Endothelial cell of umbilical vein (primary cell): ENCODE measurements around the gene LRRN4. TPM values are rescaled to one million over a fixed set of nuclear protein-coding genes. Genes with fewer than 3 reads are reported as not detected.

Source experiments
- BruUV-seq: library from RNA; stranded (reverse); fragments of 400-500 nt; replicated peaks from 2 replicates; lab custom pipeline; 2021; lab: Mats Ljungman, UMichigan
- CTCF ChIA-PET: fragments of 300-600, 350-600 bp; sonication (Branson Sonifier 250); formaldehyde crosslinking; loops from one replicate; lab custom pipeline; 2021; ENCODE audit warnings: antibody characterized with exemption, inconsistent platforms; lab: Charles Lee
- POLR2A ChIA-PET: fragments of 300-600, 350-600 bp; sonication (Branson Sonifier 250); formaldehyde crosslinking; loops from one replicate; lab custom pipeline; 2021; ENCODE audit warnings: antibody characterized with exemption, inconsistent platforms; lab: Charles Lee
- DNase-seq: peaks from one replicate; pipeline ENCODE4 v3.0.0-alpha.2; 2011; ENCODE audit warnings: low read depth, low spot score
- FAIRE-seq: peaks from 2 replicates; lab custom pipeline; 2011; peaks lifted over from hg19 to GRCh38; lab: Jason Lieb, UNC
- H2AFZ ChIP-seq: 2 replicates; pipeline ENCODE4 v1.6.0; 2012; ENCODE audit warnings: low read depth, low read length, control low read depth, inconsistent platforms
- H3K27ac ChIP-seq: 2 replicates; pipeline ENCODE4 v1.5.1; 2011; ENCODE audit warnings: low read depth, mild to moderate bottlenecking, control low read depth, low read length, moderate library complexity; ENCODE audit not compliant: insufficient read depth
- H3K27me3 ChIP-seq, 2 experiments: 2 replicates each; pipeline versions ENCODE4 v1.6.0 to v1.6.1; 2011; ENCODE audit warnings: low read length in 2 of 2, mixed read lengths in 1 of 2; ENCODE audit not compliant: control insufficient read depth in 2 of 2, insufficient read depth in 2 of 2
- H3K36me3 ChIP-seq, 2 experiments: 2 replicates in 1 of 2; 3 replicates in 1 of 2; pipeline ENCODE4 v1.5.1; 2011; ENCODE audit warnings: low read length in 2 of 2, mild to moderate bottlenecking in 1 of 2, moderate library complexity in 1 of 2; ENCODE audit not compliant: control insufficient read depth in 2 of 2, insufficient read depth in 2 of 2; ENCODE audit errors: extremely low read depth in 1 of 2
- H3K4me1 ChIP-seq: 3 replicates; pipeline ENCODE4 v1.5.1; 2011; ENCODE audit warnings: mild to moderate bottlenecking, low read length; ENCODE audit not compliant: control insufficient read depth, insufficient read depth; ENCODE audit errors: extremely low read depth
- H3K4me2 ChIP-seq: 2 replicates; pipeline ENCODE4 v1.6.1; 2011; ENCODE audit warnings: low read length, control low read depth, mixed read lengths; ENCODE audit not compliant: insufficient read depth
- H3K4me3 ChIP-seq, 3 experiments: fragments of 200-600 bp in 1 of 3; sonication (generic), shearing (Covaris generic) in 1 of 3; replicated peaks in 1 of 3; 2 replicates each; pipeline ENCODE4 v1.5.1; 2011 to 2016; ENCODE audit warnings: control low read depth in 3 of 3, low read length in 3 of 3, mild to moderate bottlenecking in 2 of 3, inconsistent platforms in 1 of 3, low read depth in 1 of 3, moderate library complexity in 1 of 3; ENCODE audit not compliant: insufficient read depth in 1 of 3
- H3K79me2 ChIP-seq: 2 replicates; pipeline ENCODE4 v1.6.0; 2012; ENCODE audit warnings: low read length, inconsistent platforms; ENCODE audit not compliant: control insufficient read depth, insufficient read depth
- H3K9ac ChIP-seq: replicated peaks from 2 replicates; pipeline ENCODE3; 2011; ENCODE audit warnings: low read length, control low read depth; ENCODE audit not compliant: insufficient read depth; ENCODE audit errors: extremely low read depth
- H3K9me1 ChIP-seq: replicated peaks from 3 replicates; pipeline ENCODE4 v1.6.0; 2011; ENCODE audit warnings: mild to moderate bottlenecking, low read length; ENCODE audit not compliant: control insufficient read depth, insufficient read depth; ENCODE audit errors: extremely low read depth
- H3K9me3 ChIP-seq: replicated peaks from 2 replicates; pipeline ENCODE4 v1.5.1; 2012; ENCODE audit warnings: low read length, inconsistent platforms; ENCODE audit not compliant: control insufficient read depth, insufficient read depth
- H4K20me1 ChIP-seq: replicated peaks from 2 replicates; pipeline ENCODE3; 2011; ENCODE audit warnings: mild to moderate bottlenecking, low read length; ENCODE audit not compliant: control insufficient read depth, insufficient read depth; ENCODE audit errors: extremely low read depth
- CTCF ChIP-seq, 2 donors: IDR thresholded peaks; 1 replicate in 1 of 2; 2 replicates in 1 of 2; pipeline ENCODE4 v1.5.1; 2011; ENCODE audit warnings: low read length in 2 of 2, mild to moderate bottlenecking in 2 of 2, moderate library complexity in 2 of 2, control low read depth in 1 of 2, inconsistent platforms in 1 of 2, low read depth in 1 of 2; ENCODE audit not compliant: insufficient read depth in 1 of 2; ENCODE audit errors: extremely low read depth in 1 of 2
- FOS ChIP-seq: IDR thresholded peaks from 2 replicates; pipeline ENCODE4 v1.6.1; 2011; ENCODE audit warnings: mild to moderate bottlenecking, low read length, moderate library complexity, borderline replicate concordance; ENCODE audit not compliant: insufficient read depth
- GATA2 ChIP-seq: IDR thresholded peaks from 2 replicates; pipeline ENCODE4 v1.7.0; 2011; ENCODE audit warnings: low read depth, mild to moderate bottlenecking, moderate library complexity, mixed read lengths, low read length; ENCODE audit not compliant: insufficient read length, insufficient read depth
- JUN ChIP-seq: IDR thresholded peaks from 2 replicates; pipeline ENCODE4 v1.6.1; 2011; ENCODE audit warnings: borderline replicate concordance, low read depth; ENCODE audit not compliant: insufficient read length, insufficient read depth
- MYC ChIP-seq: IDR thresholded peaks from one replicate; pipeline ENCODE4 v1.6.1; 2011; ENCODE audit warnings: mild to moderate bottlenecking, low read depth, low read length
- POLR2A ChIP-seq: IDR thresholded peaks from 2 replicates; pipeline ENCODE4 v1.6.1; 2012; ENCODE audit warnings: low read depth, mild to moderate bottlenecking, control low read depth, low read length
- POLR2AphosphoS5 ChIP-seq: IDR thresholded peaks from 2 replicates; pipeline ENCODE4 v1.6.1; 2012; ENCODE audit warnings: low read depth, mild to moderate bottlenecking, control low read depth, low read length, moderate library complexity; ENCODE audit not compliant: insufficient read depth
- dilution Hi-C: fragments of 300-500 bp; cut with MboI; formaldehyde crosslinking; loops from one replicate; pipeline ENCODE4 v1.15.0; 2019; ENCODE audit warnings: low sequenced_read_pairs; ENCODE audit not compliant: extremely low pct_ligation_motif_present
- intact Hi-C: fragments of 100-400 bp; cut with micrococcal nuclease; formaldehyde crosslinking; loops from one replicate; pipeline ENCODE4 v1.10.0; 2022
- polyA plus RNA-seq, 4 experiments: library from polyadenylated mRNA; depleted of rRNA in 3 of 4; stranded (reverse) in 3 of 4; unstranded in 1 of 4; fragments of >200 nt; gene quantifications; 2 replicates each; pipeline versions ENCODE4 v1.2.1 to v1.2.3, GENCODE V29; 2011 to 2012; ENCODE audit warnings: missing spikeins in 1 of 4
- total RNA-seq: library from RNA; stranded (reverse); gene quantifications from 2 replicates; pipeline ENCODE4 v1.2.3, GENCODE V29; 2021

LRRN4 gene
- total and polyA plus RNA-seq, 2 donors (not counting 3 experiments of a cell fraction or from before 2014, with no cell fraction given) = not detected

- H3K27me3 ChIP-seq = no peaks in the 10 kb centered on the region
- no peaks in the 10 kb centered on the region for H4K20me1 ChIP-seq
- H2AFZ ChIP-seq = no peak overlapping the region
- BruUV-seq = no TSS peak
- no peak overlapping the region for H3K27ac ChIP-seq
- no peaks in the 10 kb centered on the region for H3K36me3 ChIP-seq
- H3K9me3 ChIP-seq = no peaks in the 10 kb centered on the region
- H3K4me1 ChIP-seq = no peaks in the 10 kb centered on the region
- H3K9ac ChIP-seq = no peak overlapping the region
- no peak overlapping the region for H3K4me2 ChIP-seq
- POLR2A ChIA-PET = interaction anchor here (0.7 kb wide), 1 partner anchor 8 kb away, joined by 5 read pairs; no protein-coding TSS in a partner anchor
- TF ChIP-seq GATA2 = no peak
- no peak for TF ChIP-seq FOS
- no peak for TF ChIP-seq MYC
- TF ChIP-seq POLR2AphosphoS5 = no peak
- no peak for TF ChIP-seq CTCF (IDR thresholded peaks at IDR 0.05; ENCODE audit: extremely low read depth in 1 of 2, insufficient read depth in 1 of 2, low read depth in 1 of 2, low read length in 2 of 2)
- peak; percentile 2 for TF ChIP-seq JUN
- no peak for TF ChIP-seq POLR2A
- no peaks in the 10 kb centered on the region for H3K79me2 ChIP-seq
- H3K9me1 ChIP-seq = no peaks in the 10 kb centered on the region
- FAIRE-seq (no peak), DNase-seq (no peak)
- no peak overlapping the region for H3K4me3 ChIP-seq
- CTCF ChIA-PET = interaction anchor here (2.0 to 2.3 kb wide), 2 partner anchors 551 to 553 kb away, joined by 6 to 12 read pairs; no protein-coding TSS in a partner anchor
- intact Hi-C loops = no loop called here
- dilution Hi-C loops = no loop called here
Measured at GRCh38 chr20:6081236-6081635, 27.4 kb upstream of the LRRN4 start.
